ENCODE data around the gene SBNO2. TPM values are rescaled to one million over a fixed set of nuclear protein-coding genes. Genes with fewer than 3 reads are reported as not detected.

SBNO2 gene
- total RNA-seq, 2 donors from 2014 or later = 65.5 to 77.1 TPM

- intact Hi-C loops (cut with DNase I) = no loop called here
- H3K36me3 ChIP-seq = no peaks in the 10 kb centered on the region
- no peak for TF ChIP-seq CTCF (IDR thresholded peaks at IDR 0.05)
- H3K4me1 ChIP-seq = peaks cover 13% of the 10 kb centered on the region
- no peaks in the 10 kb centered on the region for H3K9me3 ChIP-seq
- no peak overlapping the region for H3K27ac ChIP-seq
- no peaks in the 10 kb centered on the region for H3K27me3 ChIP-seq
- H3K9ac ChIP-seq (ENCODE audit: low read depth in 2 of 2, low read length in 2 of 2) = peak overlapping the region; percentile 26 to 53
- DNase-seq = no peak
- H3K4me3 ChIP-seq = peak overlapping the region; percentile 7
Measured at GRCh38 chr19:1167687-1168571, 6.1 kb downstream of the SBNO2 start.

- no peak for DNase-seq
- Histone ChIP-seq H3K27me3 (no peaks in the 10 kb centered on the region), H3K27ac (no peak overlapping the region), H3K9me3 (no peaks in the 10 kb centered on the region), H3K9ac (ENCODE audit: low read depth in 2 of 2, low read length in 2 of 2) (no peak overlapping the region), H3K4me1 (peaks cover 9% of the 10 kb centered on the region), H3K4me3 (no peak overlapping the region), H3K36me3 (no peaks in the 10 kb centered on the region)
- intact Hi-C loops (cut with DNase I) = no loop called here
- TF ChIP-seq CTCF (IDR thresholded peaks at IDR 0.05) = no peak
Measured at GRCh38 chr19:1166872-1167573, 7.0 kb downstream of the SBNO2 start.

- H3K27ac ChIP-seq = peak overlapping the region; percentile 1
- intact Hi-C loops (cut with DNase I) = no loop called here
- no peak overlapping the region for H3K9ac ChIP-seq (ENCODE audit: low read depth in 2 of 2, low read length in 2 of 2)
- no peaks in the 10 kb centered on the region for H3K36me3 ChIP-seq
- no peaks in the 10 kb centered on the region for H3K27me3 ChIP-seq
- peaks cover 3% of the 10 kb centered on the region for H3K4me1 ChIP-seq
- H3K4me3 ChIP-seq = no peak overlapping the region
- TF ChIP-seq CTCF (IDR thresholded peaks at IDR 0.05) = no peak
- DNase-seq = peak; percentile 57
- no peaks in the 10 kb centered on the region for H3K9me3 ChIP-seq
Measured at GRCh38 chr19:1164684-1165531, 9.2 kb downstream of the SBNO2 start.

- no peak overlapping the region for H3K4me3 ChIP-seq
- TF ChIP-seq CTCF (IDR thresholded peaks at IDR 0.05) = no peak
- peaks cover 3% of the 10 kb centered on the region for H3K4me1 ChIP-seq
- no peak overlapping the region for H3K9ac ChIP-seq (ENCODE audit: low read depth in 2 of 2, low read length in 2 of 2)
- H3K27ac ChIP-seq = no peak overlapping the region
- H3K27me3 ChIP-seq = no peaks in the 10 kb centered on the region
- no peaks in the 10 kb centered on the region for H3K9me3 ChIP-seq
- intact Hi-C loops (cut with DNase I) = no loop called here
- no peaks in the 10 kb centered on the region for H3K36me3 ChIP-seq
- no peak for DNase-seq
Measured at GRCh38 chr19:1163934-1164683, 10.0 kb downstream of the SBNO2 start.

All from colonic mucosa (tissue), 4 donors.